Measurements from ENCODE around the gene CHPF. TPM values are rescaled to one million over a fixed set of nuclear protein-coding genes. Genes with fewer than 3 reads are reported as not detected.
A peak's percentile ranks its signal among the peaks of the same experiment; 100 is the strongest.

Gene CHPF
- total and polyA plus RNA-seq, 2 donors (not counting 3 experiments of a cell fraction or from before 2014, with no cell fraction given): 0.24 to 0.32 TPM

DNA sequence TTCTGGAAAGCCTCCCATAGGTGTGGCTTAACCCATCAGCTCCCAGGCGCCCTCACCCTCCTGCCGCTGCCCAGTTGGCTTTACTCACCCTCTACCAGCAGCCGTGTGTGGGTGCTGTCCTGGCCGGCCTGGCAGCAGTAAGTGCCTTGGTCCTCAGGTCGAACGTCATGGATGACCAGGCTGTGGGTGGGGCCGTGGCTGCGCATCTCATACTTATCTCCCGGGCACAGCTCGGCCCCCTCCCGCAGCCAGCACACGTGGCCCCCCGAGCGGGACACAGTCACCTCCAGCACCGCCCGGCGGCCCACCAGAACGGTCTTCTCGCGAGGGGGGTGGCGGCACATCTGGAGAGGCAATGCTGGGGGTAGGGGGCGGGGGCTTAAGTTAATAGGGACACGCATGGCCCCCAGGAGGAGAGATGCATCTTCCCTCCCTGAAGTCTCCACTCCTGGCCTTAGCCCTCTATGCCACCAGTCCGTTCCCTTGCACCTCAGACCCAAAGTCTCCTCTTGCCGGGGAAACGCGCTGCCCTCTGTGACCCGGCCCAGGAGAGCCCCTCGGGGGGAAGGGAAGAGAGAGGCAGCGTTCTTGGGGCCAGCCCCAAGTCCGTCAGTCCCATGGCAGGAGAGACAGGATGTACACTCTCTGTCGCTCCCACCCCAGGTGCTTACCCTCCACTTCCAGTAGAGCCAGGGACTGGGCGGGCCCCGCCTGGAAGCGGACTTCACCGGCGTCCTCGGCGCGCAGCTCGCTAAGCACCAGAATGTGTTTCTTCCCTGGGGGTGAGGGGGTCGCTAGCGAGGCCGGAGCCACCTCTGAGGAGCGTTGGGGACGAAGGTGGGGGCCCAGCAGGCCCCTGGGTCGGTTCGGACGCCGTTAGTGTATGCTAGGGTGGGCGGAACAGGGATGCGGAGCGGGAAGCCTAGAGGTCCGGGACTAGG, 8.1 kb upstream of the CHPF start:
- Histone ChIP-seq H3K9me3 (replicated peaks; ENCODE audit: control insufficient read depth, insufficient read depth, low read length) (no peaks in the 10 kb centered on the region), H3K36me3 (ENCODE audit: control insufficient read depth in 2 of 2, extremely low read depth in 1 of 2, insufficient read depth in 2 of 2, low read length in 2 of 2) (no peaks in the 10 kb centered on the region), H3K4me1 (ENCODE audit: control insufficient read depth, extremely low read depth, insufficient read depth, low read length) (no peaks in the 10 kb centered on the region), H4K20me1 (replicated peaks; ENCODE audit: control insufficient read depth, extremely low read depth, insufficient read depth, low read length) (no peaks in the 10 kb centered on the region), H3K27ac (ENCODE audit: insufficient read depth, low read depth, low read length) (no peak overlapping the region), H3K9ac (replicated peaks; ENCODE audit: extremely low read depth, insufficient read depth, low read length) (no peak overlapping the region), H2AFZ (ENCODE audit: low read depth, low read length) (peak overlapping the region; percentile 43), H3K4me2 (ENCODE audit: insufficient read depth, low read length) (no peak overlapping the region), H3K4me3 (replicated peaks in 1 of 3; ENCODE audit: insufficient read depth in 1 of 3, low read depth in 1 of 3, low read length in 3 of 3) (no peak overlapping the region), H3K9me1 (replicated peaks; ENCODE audit: control insufficient read depth, extremely low read depth, insufficient read depth, low read length) (no peaks in the 10 kb centered on the region), H3K27me3 (ENCODE audit: control insufficient read depth in 2 of 2, insufficient read depth in 2 of 2, low read length in 2 of 2) (peaks cover 19 to 20% of the 10 kb centered on the region in 2 experiments), H3K79me2 (ENCODE audit: control insufficient read depth, insufficient read depth, low read length) (no peaks in the 10 kb centered on the region)
- POLR2A ChIA-PET: no interaction called here
- DNase-seq (ENCODE audit: low read depth, low spot score): no peak
- dilution Hi-C loops (cut with MboI; ENCODE audit: extremely low pct_ligation_motif_present, low sequenced_read_pairs) (no loop called here), intact Hi-C loops (cut with micrococcal nuclease) (no loop called here)
- TF ChIP-seq EZH2 (IDR thresholded peaks at IDR 0.05; ENCODE audit: borderline replicate concordance, low read depth, low read length, severe bottlenecking) (peak; percentile 32), FOS (IDR thresholded peaks at IDR 0.05; ENCODE audit: borderline replicate concordance, insufficient read depth, low read length) (no peak)
- FAIRE-seq: no peak
- BruUV-seq (replicated peaks): no TSS peak
- CTCF ChIA-PET: interaction anchor here (0.8 to 1.8 kb wide), 11 partner anchors 8 to 88 kb away, joined by 3 to 14 read pairs (median 5); partner anchors contain the start of genes CHPF, OBSL1 and TMEM198

DNA sequence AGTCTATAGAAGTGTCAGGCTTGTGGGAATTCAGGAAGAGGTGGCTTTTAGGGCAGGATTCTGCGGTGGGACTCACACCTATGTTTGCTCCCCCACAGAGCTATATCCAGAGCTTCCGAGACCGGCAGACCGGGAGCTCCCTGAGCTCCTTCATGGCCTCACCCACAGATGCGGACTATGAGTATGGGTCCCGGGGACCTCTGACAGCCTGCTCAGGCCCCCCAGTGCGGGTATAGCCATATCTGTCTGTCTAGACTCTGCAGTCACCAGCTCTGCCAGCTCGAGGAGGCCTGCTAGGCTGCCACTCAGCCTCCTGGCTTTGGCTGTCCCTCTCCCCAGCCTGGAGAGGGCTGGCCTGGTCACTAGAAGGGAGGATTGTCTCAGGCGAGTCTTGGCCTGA, 6.0 kb upstream of the CHPF start:
- POLR2A ChIA-PET: no interaction called here

More for the DNA sequence above, 6.0 kb upstream of the CHPF start:
- TF ChIP-seq JUN (IDR thresholded peaks at IDR 0.05; ENCODE audit: borderline replicate concordance, insufficient read depth, insufficient read length, low read depth) (no peak), EZH2 (IDR thresholded peaks at IDR 0.05; ENCODE audit: borderline replicate concordance, low read depth, low read length, severe bottlenecking) (no peak), FOS (IDR thresholded peaks at IDR 0.05; ENCODE audit: borderline replicate concordance, insufficient read depth, low read length) (no peak), POLR2AphosphoS5 (IDR thresholded peaks at IDR 0.05; ENCODE audit: insufficient read depth, low read depth, low read length) (no peak), GATA2 (IDR thresholded peaks at IDR 0.05; ENCODE audit: insufficient read depth, insufficient read length, low read depth, low read length) (no peak), MYC (IDR thresholded peaks at IDR 0.05; ENCODE audit: low read depth, low read length) (no peak), POLR2A (IDR thresholded peaks at IDR 0.05; ENCODE audit: low read depth, low read length) (no peak)
- TF ChIP-seq, protein P1, sequence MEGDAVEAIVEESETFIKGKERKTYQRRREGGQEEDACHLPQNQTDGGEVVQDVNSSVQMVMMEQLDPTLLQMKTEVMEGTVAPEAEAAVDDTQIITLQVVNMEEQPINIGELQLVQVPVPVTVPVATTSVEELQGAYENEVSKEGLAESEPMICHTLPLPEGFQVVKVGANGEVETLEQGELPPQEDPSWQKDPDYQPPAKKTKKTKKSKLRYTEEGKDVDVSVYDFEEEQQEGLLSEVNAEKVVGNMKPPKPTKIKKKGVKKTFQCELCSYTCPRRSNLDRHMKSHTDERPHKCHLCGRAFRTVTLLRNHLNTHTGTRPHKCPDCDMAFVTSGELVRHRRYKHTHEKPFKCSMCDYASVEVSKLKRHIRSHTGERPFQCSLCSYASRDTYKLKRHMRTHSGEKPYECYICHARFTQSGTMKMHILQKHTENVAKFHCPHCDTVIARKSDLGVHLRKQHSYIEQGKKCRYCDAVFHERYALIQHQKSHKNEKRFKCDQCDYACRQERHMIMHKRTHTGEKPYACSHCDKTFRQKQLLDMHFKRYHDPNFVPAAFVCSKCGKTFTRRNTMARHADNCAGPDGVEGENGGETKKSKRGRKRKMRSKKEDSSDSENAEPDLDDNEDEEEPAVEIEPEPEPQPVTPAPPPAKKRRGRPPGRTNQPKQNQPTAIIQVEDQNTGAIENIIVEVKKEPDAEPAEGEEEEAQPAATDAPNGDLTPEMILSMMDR (IDR thresholded peaks at IDR 0.05; ENCODE audit: extremely low read depth in 1 of 2, insufficient read depth in 1 of 2, low read depth in 1 of 2, low read length in 2 of 2): no peak
- TF ChIP-seq, protein P2, sequence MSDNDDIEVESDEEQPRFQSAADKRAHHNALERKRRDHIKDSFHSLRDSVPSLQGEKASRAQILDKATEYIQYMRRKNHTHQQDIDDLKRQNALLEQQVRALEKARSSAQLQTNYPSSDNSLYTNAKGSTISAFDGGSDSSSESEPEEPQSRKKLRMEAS (IDR thresholded peaks at IDR 0.05; ENCODE audit: insufficient read depth, insufficient read length): no peak
- no peak overlapping the region for H2AFZ ChIP-seq (ENCODE audit: low read depth, low read length)
- no peaks in the 10 kb centered on the region for H3K9me3 ChIP-seq (replicated peaks; ENCODE audit: control insufficient read depth, insufficient read depth, low read length)
- no peaks in the 10 kb centered on the region for H3K9me1 ChIP-seq (replicated peaks; ENCODE audit: control insufficient read depth, extremely low read depth, insufficient read depth, low read length)
- H3K27ac ChIP-seq (ENCODE audit: insufficient read depth, low read depth, low read length): no peak overlapping the region
- no peak overlapping the region for H3K4me3 ChIP-seq (replicated peaks in 1 of 3; ENCODE audit: insufficient read depth in 1 of 3, low read depth in 1 of 3, low read length in 3 of 3)
- CTCF ChIA-PET: interaction anchor here (1.0 to 2.9 kb wide), 4 partner anchors 9 to 54 kb away, joined by 4 to 14 read pairs (median 4); a partner anchor contains a TSS
- no peaks in the 10 kb centered on the region for H3K4me1 ChIP-seq (ENCODE audit: control insufficient read depth, extremely low read depth, insufficient read depth, low read length)
- no peak overlapping the region for H3K9ac ChIP-seq (replicated peaks; ENCODE audit: extremely low read depth, insufficient read depth, low read length)
- H3K27me3 ChIP-seq (ENCODE audit: control insufficient read depth in 2 of 2, insufficient read depth in 2 of 2, low read length in 2 of 2): peaks cover 28 to 29% of the 10 kb centered on the region in 2 experiments
- H4K20me1 ChIP-seq (replicated peaks; ENCODE audit: control insufficient read depth, extremely low read depth, insufficient read depth, low read length): no peaks in the 10 kb centered on the region
- H3K36me3 ChIP-seq (ENCODE audit: control insufficient read depth in 2 of 2, extremely low read depth in 1 of 2, insufficient read depth in 2 of 2, low read length in 2 of 2): no peaks in the 10 kb centered on the region
- H3K4me2 ChIP-seq (ENCODE audit: insufficient read depth, low read length): no peak overlapping the region
- intact Hi-C loops (cut with micrococcal nuclease) (no loop called here), dilution Hi-C loops (cut with MboI; ENCODE audit: extremely low pct_ligation_motif_present, low sequenced_read_pairs) (no loop called here)
- DNase-seq (ENCODE audit: low read depth, low spot score) (no peak), FAIRE-seq (no peak)
- no peaks in the 10 kb centered on the region for H3K79me2 ChIP-seq (ENCODE audit: control insufficient read depth, insufficient read depth, low read length)
- no TSS peak for BruUV-seq (replicated peaks)
